HepG2 (cell line): Measurements from ENCODE around the gene MLLT10. TPM values are rescaled to one million over a fixed set of nuclear protein-coding genes. Genes with fewer than 3 reads are reported as not detected.

Experiments
- ATF3 ChIP-seq: sonication (generic); formaldehyde crosslinking; IDR thresholded peaks from 2 replicates; pipeline ENCODE4 v1.4.0; 2020; ENCODE audit warnings: missing genetic modification reagents
- CREM ChIP-seq, 2 experiments: sonication (generic) in 1 of 2; formaldehyde crosslinking in 1 of 2; IDR thresholded peaks; 2 replicates each; pipeline versions ENCODE4 v1.4.0 to v1.6.1; 2016 to 2020; ENCODE audit warnings: antibody characterized with exemption in 1 of 2, mild to moderate bottlenecking in 1 of 2, missing genetic modification reagents in 1 of 2
- EED ChIP-seq: sonication (generic); formaldehyde crosslinking; IDR thresholded peaks from 2 replicates; pipeline ENCODE4 v1.5.0; 2020; ENCODE audit warnings: mild to moderate bottlenecking, missing genetic modification reagents
- FOXC1 ChIP-seq: sonication (generic); formaldehyde crosslinking; IDR thresholded peaks from 2 replicates; pipeline ENCODE4 v1.8.0; 2022; ENCODE audit warnings: mild to moderate bottlenecking, missing genetic modification reagents, borderline replicate concordance
- KDM5B ChIP-seq: sonication (generic); formaldehyde crosslinking; IDR thresholded peaks from 2 replicates; pipeline ENCODE4 v1.4.0; 2020; ENCODE audit warnings: missing genetic modification reagents, mild to moderate bottlenecking, borderline replicate concordance
- MYNN ChIP-seq: sonication (generic); formaldehyde crosslinking; IDR thresholded peaks from 2 replicates; pipeline ENCODE4 v1.4.0; 2020; ENCODE audit warnings: mild to moderate bottlenecking, low read depth, missing genetic modification reagents
- PITX1 ChIP-seq: sonication (generic); formaldehyde crosslinking; IDR thresholded peaks from 2 replicates; pipeline ENCODE4 v1.5.1; 2020; ENCODE audit warnings: mild to moderate bottlenecking, missing genetic modification reagents
- SMC3 ChIP-seq: IDR thresholded peaks from 2 replicates; pipeline ENCODE4 v1.6.1; 2011; ENCODE audit warnings: low read length, improper control_type of control experiment
- TARDBP ChIP-seq: sonication (generic); formaldehyde crosslinking; IDR thresholded peaks from 2 replicates; pipeline ENCODE4 v1.8.0; 2022; ENCODE audit warnings: mild to moderate bottlenecking, missing genetic modification reagents
- UBTF ChIP-seq: sonication (generic); formaldehyde crosslinking; IDR thresholded peaks from 2 replicates; pipeline ENCODE4 v1.4.0; 2020; ENCODE audit warnings: mild to moderate bottlenecking, missing genetic modification reagents
- ZMYM4 ChIP-seq: sonication (generic); formaldehyde crosslinking; IDR thresholded peaks from 2 replicates; pipeline ENCODE4 v1.8.1; 2023; ENCODE audit warnings: mild to moderate bottlenecking, missing genetic modification reagents
- ZNF224 ChIP-seq: sonication (generic); formaldehyde crosslinking; IDR thresholded peaks from 2 replicates; pipeline ENCODE4 v1.5.0; 2020; ENCODE audit warnings: mild to moderate bottlenecking, missing genetic modification reagents
- ZNF367 ChIP-seq: sonication (generic); formaldehyde crosslinking; IDR thresholded peaks from 2 replicates; pipeline ENCODE4 v1.4.0; 2020; ENCODE audit warnings: missing genetic modification reagents, borderline replicate concordance
- ZNF512B ChIP-seq: sonication (generic); formaldehyde crosslinking; IDR thresholded peaks from 2 replicates; pipeline ENCODE4 v1.5.1; 2020; ENCODE audit warnings: missing genetic modification reagents, mild to moderate bottlenecking, borderline replicate concordance
- ZNF513 ChIP-seq: sonication (generic); formaldehyde crosslinking; conservative IDR thresholded peaks from 2 replicates; pipeline ENCODE4 v1.5.0; 2020; ENCODE audit warnings: missing genetic modification reagents
- ZNF547 ChIP-seq: sonication (generic); formaldehyde crosslinking; IDR thresholded peaks from 2 replicates; pipeline ENCODE4 v1.5.1; 2020; ENCODE audit warnings: mild to moderate bottlenecking, missing genetic modification reagents
- ZSCAN20 ChIP-seq: sonication (generic); formaldehyde crosslinking; IDR thresholded peaks from 2 replicates; pipeline ENCODE4 v1.4.0; 2020; ENCODE audit warnings: missing genetic modification reagents, mild to moderate bottlenecking, borderline replicate concordance
- polyA plus RNA-seq, 8 experiments: library from polyadenylated mRNA; depleted of rRNA in 3 of 8; stranded (reverse) in 7 of 8; unstranded in 1 of 8; fragments of >200 nt; fragmentation: Illumina TruSeq in 4 of 8; extraction: Trizol in 4 of 8; gene quantifications; 2 replicates each; pipeline versions ENCODE4 v1.2.1 to v1.2.3, GENCODE V29; 2011 to 2016; ENCODE audit warnings: low read depth in 4 of 8, missing spikeins in 1 of 8, mixed read lengths in 1 of 8; ENCODE audit not compliant: insufficient read depth in 1 of 8
- total RNA-seq, 5 experiments: library from RNA; depleted of rRNA; stranded (reverse); fragments of >200 nt; fragmentation: Illumina TruSeq; extraction: Trizol; gene quantifications; 2 replicates each; pipeline ENCODE4 v1.2.3, GENCODE V29; 2016; ENCODE audit warnings: low read depth in 1 of 5
- TF ChIP-seq, protein P1 (sequence below): sonication (generic); formaldehyde crosslinking; IDR thresholded peaks from 2 replicates; pipeline ENCODE4 v1.4.0; 2020; ENCODE audit warnings: missing genetic modification reagents
- TF ChIP-seq, protein P2 (sequence below): sonication (generic); formaldehyde crosslinking; IDR thresholded peaks from 2 replicates; pipeline ENCODE4 v1.8.1; 2023; ENCODE audit warnings: mild to moderate bottlenecking, missing genetic modification reagents, borderline replicate concordance

Gene MLLT10
- total and polyA plus RNA-seq, 2 of the 13 experiments (the other 11 are each of a cell fraction or from before 2014, with no cell fraction given): 51.3 to 84.1 TPM

- TF ChIP-seq UBTF (CRISPR knock-in tag) (peak; percentile 56), ZNF512B (no peak), FOXC1 (no peak), EED (CRISPR knock-in tag) (no peak), PITX1 (CRISPR knock-in tag) (no peak), ZMYM4 (CRISPR knock-in tag) (no peak), MYNN (CRISPR knock-in tag) (no peak), ATF3 (CRISPR knock-in tag) (peak; percentile 26; the same call in 1 of the 2 replicates), KDM5B (CRISPR knock-in tag) (peak; percentile 82; the same call in 1 of the 2 replicates), CREM (IDR thresholded peaks at IDR 0.05) (no peak), CREM (CRISPR knock-in tag; IDR thresholded peaks at IDR 0.05) (no peak), ZNF547 (CRISPR knock-in tag) (peak; percentile 76; the same call in 1 of the 2 replicates), ZNF224 (CRISPR knock-in tag) (no peak), SMC3 (no peak), ZSCAN20 (0 out of 2 replicates have a peak, but pooled peaks have one; percentile 60), ZNF513 (no peak), ZNF367 (no peak), TARDBP (peak; percentile 58)
- TF ChIP-seq, protein P1, sequence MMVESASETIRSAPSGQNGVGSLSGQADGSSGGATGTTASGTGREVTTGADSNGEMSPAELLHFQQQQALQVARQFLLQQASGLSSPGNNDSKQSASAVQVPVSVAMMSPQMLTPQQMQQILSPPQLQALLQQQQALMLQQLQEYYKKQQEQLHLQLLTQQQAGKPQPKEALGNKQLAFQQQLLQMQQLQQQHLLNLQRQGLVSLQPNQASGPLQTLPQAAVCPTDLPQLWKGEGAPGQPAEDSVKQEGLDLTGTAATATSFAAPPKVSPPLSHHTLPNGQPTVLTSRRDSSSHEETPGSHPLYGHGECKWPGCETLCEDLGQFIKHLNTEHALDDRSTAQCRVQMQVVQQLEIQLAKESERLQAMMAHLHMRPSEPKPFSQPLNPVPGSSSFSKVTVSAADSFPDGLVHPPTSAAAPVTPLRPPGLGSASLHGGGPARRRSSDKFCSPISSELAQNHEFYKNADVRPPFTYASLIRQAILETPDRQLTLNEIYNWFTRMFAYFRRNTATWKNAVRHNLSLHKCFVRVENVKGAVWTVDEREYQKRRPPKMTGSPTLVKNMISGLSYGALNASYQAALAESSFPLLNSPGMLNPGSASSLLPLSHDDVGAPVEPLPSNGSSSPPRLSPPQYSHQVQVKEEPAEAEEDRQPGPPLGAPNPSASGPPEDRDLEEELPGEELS (CRISPR knock-in tag): peak; percentile 31; the same call in 1 of the 2 replicates
- TF ChIP-seq, protein P2, sequence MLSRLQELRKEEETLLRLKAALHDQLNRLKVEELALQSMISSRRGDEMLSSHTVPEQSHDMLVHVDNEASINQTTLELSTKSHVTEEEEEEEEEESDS (CRISPR knock-in tag): no peak
Observed at GRCh38 chr10:21517134-21518031, 16.6 kb upstream of the MLLT10 start (continued).
